ENCODE data around the gene GLMN. TPM values are rescaled to one million over a fixed set of nuclear protein-coding genes. Genes with fewer than 3 reads are reported as not detected.

GLMN gene
- total RNA-seq, 2 experiments from 2014 or later: 25.7 to 26.0 TPM

DNA sequence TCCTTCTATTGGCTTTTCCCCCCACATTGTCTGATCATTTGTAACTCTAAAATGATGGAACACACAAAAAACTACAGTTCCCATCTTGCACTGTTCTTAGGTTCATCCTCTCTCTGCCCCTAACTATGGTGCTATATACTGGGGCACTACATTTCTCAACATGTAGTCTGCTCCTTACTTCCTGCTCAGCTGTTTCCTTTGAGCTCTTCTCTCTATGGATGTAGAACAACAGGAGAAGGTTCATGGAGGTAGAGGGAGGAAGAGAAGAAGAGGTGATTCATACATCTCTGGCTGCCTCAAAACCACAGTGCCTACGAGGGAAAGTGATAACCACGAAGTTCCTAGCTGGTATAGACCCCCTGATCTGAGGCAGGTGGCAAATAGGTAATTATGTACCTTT is 88.1 kb downstream of the GLMN start:
- no peaks in the 10 kb centered on the region for H3K9me3 Mint-ChIP-seq (ENCODE audit: low read depth)
- H3K4me3 Mint-ChIP-seq: no peak overlapping the region
- no peak for ATAC-seq
- no peak for DNase-seq
- CTCF ChIA-PET: no interaction called here
- H3K4me1 Mint-ChIP-seq: no peaks in the 10 kb centered on the region
- no peaks in the 10 kb centered on the region for H3K36me3 Mint-ChIP-seq
- no peak overlapping the region for H3K27ac Mint-ChIP-seq
- peaks cover 7% of the 10 kb centered on the region for H3K27me3 Mint-ChIP-seq

DNA sequence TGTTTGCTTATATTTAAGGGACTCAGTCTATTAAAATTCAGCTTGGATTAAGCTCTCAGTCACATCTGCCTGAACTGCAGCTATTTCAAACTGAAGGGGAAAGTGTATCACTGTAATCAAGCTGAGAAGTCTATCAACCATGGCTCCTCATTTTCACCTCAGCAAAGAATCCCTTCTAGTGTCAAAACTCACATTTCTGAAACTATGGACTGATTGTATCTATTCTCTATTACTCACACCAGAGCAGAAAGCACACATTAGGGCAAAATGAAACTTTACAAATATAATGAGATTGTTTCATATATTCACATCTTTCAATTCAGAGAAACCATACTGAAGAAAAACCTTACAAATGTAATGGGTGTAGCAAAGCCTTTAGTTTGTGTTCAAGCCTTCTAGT is 95.7 kb downstream of the GLMN start:
- ATAC-seq (no peak), DNase-seq (no peak)
- CTCF ChIA-PET: no interaction called here
- Mint-ChIP-seq H3K4me3 (no peak overlapping the region), H3K27me3 (no peaks in the 10 kb centered on the region), H3K9me3 (ENCODE audit: low read depth) (peaks cover 2% of the 10 kb centered on the region), H3K27ac (no peak overlapping the region), H3K36me3 (peaks cover 9% of the 10 kb centered on the region), H3K4me1 (peaks cover 14% of the 10 kb centered on the region)

DNA sequence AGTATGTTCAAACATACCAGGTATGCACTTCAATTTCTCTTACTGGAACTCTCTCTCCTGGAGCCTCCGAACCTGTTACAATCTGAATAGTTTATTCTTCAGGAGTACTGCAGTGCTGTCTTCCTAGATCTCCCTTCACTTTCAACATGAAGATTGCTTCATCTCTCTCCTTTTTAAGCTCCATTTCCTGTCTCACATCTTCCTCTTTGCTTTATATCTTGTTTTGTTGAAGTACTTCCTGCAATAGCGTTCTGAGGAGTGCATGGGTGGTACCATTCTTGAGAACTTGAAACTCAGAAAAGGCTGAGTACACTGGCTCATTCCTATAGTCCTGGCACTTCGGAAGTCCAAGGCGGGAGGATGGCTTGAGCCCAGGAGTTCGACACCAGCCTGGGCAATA is 96.8 kb downstream of the GLMN start:
- Mint-ChIP-seq H3K27me3 (no peaks in the 10 kb centered on the region), H3K4me3 (no peak overlapping the region), H3K4me1 (peaks cover 15% of the 10 kb centered on the region), H3K36me3 (peaks cover 9% of the 10 kb centered on the region), H3K9me3 (ENCODE audit: low read depth) (peaks cover 2% of the 10 kb centered on the region), H3K27ac (peak overlapping the region; percentile 13)
- ATAC-seq: no peak
- CTCF ChIA-PET: interaction anchor here (1.2 kb wide), 1 partner anchor 11 kb away, joined by 3 read pairs; no protein-coding TSS in a partner anchor
- no peak for DNase-seq

Other genes starting within 250 kb of the GLMN start
- gene SETSIP, start 223.6 kb downstream of the GLMN start, total RNA-seq: not detected
- 1 to 10 TPM; 1.7 to 2.4 TPM for gene BTBD8, start 218.6 kb downstream of the GLMN start, total RNA-seq
- not detected for gene C1orf146, start 81.1 kb downstream of the GLMN start, total RNA-seq
- gene RPAP2, start 72 bp upstream of the GLMN start, total RNA-seq: 10 to 100 TPM; 37.1 to 41.4 TPM
- gene GFI1, start 187.9 kb upstream of the GLMN start, total RNA-seq: 100 to 1,000 TPM in 1 of 2 experiments, 10 to 100 TPM in 1; 87.8 to 101 TPM

Measured in activated CD8-positive, alpha-beta memory T cell treated with anti-CD3 and anti-CD28 coated beads, Interleukin-2, amount 10 ng/mL, durations not matched to agents 7 days and 5 days (primary cell).